Activated CD4-positive, alpha-beta T cell treated with anti-CD3 and anti-CD28 coated beads for 4 hours (primary cell): ENCODE results near the gene PWP2.
"Not testable (repeated sequence)": the region's sequence is repeated elsewhere in the genome, so short reads cannot be mapped to it uniquely, and the experiment has no call there.

Experiments used
- DNase-seq, 2 donors: peaks; one replicate each; pipeline ENCODE4 v3.0.0-alpha.2; 2020

Gene PWP2

DNA sequence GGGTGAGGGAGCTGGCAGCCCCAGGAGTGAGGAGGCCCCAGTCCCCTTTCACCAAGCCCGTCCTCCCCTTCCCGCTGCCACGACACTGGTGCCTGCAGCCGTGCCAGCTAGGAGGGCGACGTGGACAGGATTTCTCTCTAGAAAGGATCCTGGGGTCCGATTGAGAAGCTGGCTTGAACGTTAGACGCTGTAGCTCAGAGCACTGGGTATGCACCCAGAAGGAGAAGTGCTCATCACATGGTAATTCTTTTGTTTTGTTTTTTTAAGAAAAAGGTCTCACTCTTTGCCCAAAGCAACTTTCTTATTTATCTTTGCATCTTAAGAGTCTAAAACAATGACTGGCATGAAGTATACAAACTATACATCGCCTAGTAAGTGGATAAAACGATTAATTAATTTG, 60.3 kb downstream of the PWP2 start:
- DNase-seq, result not testable (repeated sequence)

DNA sequence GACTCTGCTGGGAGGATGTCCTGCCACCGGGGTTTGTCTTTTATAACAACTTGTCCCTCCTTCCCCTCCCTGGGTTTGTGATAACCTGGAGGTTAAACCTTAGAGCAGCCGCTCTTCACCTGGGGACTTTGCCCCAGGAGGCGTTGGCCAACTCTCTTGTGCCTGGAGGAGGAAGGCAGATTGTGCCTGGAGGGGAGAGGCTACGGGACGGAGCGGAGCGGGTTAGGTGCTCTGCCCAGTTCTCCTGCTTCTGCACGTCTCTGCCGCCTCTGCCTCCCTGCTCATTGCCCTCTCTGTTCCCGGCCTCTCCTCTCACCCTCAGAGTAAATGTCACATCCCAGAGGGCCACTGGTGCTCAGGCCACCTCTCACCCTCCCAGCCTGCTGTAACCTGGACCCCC, 63.1 kb downstream of the PWP2 start:
- not testable (repeated sequence) for DNase-seq

DNA sequence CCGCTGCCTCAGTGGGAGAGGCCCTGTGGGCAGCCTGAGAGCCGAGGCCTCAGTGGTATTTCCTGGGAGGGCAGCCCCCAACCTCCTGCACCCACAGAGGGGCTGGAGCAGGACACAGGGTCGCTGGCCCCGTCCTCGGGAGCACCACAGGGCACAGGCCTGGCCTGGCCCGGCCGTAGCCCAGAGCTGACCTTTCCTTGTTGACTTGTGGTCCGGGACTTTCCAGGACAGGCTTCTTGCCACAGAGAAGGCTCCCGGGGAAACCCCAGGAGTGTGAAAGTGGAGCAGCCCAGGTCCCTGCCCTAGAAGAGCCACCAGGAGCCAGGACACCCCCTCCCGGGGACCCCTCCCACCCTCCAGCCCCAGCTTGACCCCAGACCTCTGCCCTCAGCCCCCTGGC, 63.7 kb downstream of the PWP2 start:
- DNase-seq, result not testable (repeated sequence)

DNA sequence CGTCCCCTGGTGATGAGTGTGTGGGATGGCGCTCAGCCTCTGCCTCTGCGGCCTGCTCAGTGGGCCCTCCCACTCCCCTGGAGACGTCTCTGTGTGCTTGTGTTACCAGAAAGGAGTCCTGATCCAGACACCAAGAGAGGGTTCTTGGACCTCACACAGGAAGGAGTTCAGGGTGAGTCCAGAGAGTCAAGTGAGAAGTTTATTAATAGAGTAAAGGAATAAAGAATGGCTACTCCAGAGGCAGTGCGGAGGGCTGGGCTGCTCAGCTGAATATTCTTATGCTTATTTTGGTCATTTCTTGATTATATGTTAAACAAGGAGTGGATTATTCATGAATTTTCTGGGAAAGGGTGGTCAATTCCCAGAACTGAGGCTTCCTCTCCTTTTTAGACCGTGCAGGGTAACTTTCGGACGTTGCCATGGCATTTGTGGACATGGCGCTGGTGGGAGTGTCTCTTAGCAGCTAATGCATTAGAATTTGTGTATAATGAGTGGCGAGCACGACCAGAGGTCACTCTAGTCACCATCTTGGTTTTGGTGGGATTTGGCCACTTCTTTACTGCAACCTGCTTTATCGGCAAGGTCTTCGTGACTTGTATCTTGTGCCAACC, 64.9 kb downstream of the PWP2 start:
- not testable (repeated sequence) for DNase-seq

DNA sequence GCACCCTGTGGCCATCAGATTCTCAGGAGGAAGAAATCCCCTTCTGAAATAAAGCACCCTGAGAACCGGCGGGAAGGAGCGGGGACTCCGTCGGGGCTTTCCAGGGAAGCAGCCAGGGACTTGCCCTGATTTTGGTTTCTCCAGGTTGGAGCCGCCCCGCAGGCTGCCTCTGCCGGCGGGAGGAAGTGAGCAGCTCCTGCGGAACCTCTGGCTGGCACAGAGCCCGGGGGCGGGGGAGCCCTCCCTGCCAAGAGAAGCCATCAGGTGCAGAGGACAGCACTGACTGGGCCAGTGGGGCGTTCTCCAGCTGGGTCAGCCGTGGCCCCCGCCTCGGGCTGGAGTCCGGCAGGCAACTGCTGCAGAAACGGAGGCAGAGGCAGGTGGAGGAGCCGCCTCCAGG, 65.5 kb downstream of the PWP2 start:
- DNase-seq, result not testable (repeated sequence)

DNA sequence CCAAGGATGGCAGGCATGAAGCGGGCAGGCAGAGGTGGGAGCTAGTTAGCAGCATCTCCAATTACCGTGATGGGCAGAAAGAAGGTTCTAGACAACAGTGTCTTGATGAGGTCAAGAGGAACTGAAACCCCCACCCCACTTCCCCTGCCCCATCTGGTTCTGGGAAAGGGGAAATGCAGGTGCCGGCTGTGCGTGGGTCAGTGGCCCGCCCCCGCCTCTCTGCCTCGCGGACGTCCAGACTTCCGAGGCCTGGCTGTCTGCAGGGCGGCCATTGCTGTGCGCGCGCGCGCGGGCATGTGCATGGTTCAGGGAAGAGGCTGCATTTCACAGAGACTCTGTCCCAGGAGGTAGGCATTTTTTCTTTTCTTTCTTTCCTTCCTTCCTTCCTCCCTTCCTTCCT, 68.0 kb downstream of the PWP2 start:
- DNase-seq, result not testable (repeated sequence)

DNA sequence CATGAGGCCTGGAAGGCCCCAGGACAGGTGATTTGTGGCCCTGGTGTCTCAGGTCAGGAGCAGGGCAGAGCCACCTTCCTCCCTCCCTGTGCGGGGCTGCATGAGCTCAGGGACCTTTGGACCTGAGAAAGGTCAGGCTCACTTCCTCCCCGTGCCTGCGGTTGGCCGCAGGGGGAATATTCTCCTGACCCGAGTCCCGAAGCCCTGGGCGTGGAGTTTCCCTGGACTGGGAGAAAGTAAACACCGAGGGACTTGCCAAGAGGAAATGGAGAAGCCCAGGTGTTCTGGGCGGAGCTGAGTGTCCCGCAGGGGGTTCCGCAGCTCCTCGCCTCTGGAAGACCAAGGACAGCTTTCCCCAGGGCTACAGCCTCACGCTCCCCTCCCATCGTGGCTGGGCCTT, 68.9 kb downstream of the PWP2 start:
- DNase-seq, result not testable (repeated sequence)
